Stimulated activated CD8-positive, alpha-beta memory T cell treated with anti-CD3 and anti-CD28 coated beads, Interleukin-2, amount 100 ng/mL, for 1 hour (primary cell): ENCODE results near the gene MIPEP.
"Not testable (repeated sequence)": the region's sequence is repeated elsewhere in the genome, so short reads cannot be mapped to it uniquely, and the experiment has no call there.

Source experiments
- DNase-seq, 2 donors: peaks; one replicate each; pipeline ENCODE4 v3.0.0-alpha.2; 2020; ENCODE audit warnings: low read depth in 2 of 2

The MIPEP gene

GRCh38 chr13:23749288-23749873 lies 139.8 kb downstream of the MIPEP start:
- DNase-seq: no peak

DNA sequence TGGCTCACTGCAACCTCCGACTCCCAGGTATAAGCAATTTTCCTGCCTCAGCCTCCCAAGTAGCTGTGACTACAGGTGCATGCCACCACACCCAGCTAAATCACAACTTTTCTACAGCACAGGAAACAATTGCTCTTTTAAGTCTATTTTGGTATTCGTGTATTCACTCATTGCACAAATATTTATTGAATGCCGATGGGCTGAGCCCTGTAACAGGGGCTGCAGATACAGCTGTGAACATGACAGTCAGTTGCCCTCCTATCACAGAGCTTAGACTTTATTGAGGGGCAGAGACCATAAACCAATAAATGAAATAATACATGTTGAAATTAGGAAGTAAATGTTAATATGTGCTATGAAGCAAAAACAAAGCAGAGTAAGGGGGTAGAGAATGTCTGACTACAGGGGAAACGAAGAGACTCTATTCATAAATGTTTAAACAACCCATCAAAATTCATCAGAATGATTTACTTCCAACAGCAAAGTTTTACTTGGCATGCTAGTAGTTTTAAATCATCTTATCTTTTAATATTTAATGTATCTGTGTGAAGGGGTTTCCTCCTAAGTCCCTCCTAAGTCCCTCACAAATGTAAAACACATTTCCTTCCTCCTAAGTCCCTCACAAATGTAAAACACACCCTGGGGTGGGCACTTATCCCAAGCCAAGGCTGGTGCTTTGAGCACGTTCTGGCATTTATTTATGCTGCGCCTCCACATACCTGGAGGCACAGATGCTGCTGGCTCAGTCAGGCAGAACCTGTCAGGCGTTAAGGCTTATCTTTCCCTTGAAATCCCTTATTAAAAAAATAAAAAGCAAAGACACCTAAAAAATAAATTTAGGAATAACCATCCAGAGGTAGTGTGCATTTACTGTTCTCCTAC lies 140.8 kb downstream of the MIPEP start:
- no peak for DNase-seq

DNA sequence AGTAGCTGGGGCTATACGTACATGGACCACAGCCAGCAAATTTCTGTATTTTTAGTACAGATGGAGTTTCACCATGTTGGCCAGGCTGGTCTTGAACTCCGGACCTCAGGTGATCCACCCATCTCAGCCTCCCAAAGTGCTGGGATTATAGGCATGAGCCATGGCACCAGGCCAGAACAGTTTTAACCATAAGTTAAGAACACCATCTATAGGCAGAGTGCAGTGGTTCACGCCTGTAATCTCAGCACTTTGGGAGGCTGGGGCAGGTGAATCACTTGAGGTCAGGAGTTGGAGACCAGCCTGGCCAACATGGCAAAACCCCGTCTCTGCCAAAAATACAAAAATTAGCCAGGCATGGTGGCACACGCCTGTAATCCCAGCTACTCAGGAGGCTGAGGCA lies 143.1 kb downstream of the MIPEP start:
- DNase-seq: not testable (repeated sequence)

GRCh38 chr13:23744315-23744714 lies 144.9 kb downstream of the MIPEP start:
- DNase-seq: no peak

DNA sequence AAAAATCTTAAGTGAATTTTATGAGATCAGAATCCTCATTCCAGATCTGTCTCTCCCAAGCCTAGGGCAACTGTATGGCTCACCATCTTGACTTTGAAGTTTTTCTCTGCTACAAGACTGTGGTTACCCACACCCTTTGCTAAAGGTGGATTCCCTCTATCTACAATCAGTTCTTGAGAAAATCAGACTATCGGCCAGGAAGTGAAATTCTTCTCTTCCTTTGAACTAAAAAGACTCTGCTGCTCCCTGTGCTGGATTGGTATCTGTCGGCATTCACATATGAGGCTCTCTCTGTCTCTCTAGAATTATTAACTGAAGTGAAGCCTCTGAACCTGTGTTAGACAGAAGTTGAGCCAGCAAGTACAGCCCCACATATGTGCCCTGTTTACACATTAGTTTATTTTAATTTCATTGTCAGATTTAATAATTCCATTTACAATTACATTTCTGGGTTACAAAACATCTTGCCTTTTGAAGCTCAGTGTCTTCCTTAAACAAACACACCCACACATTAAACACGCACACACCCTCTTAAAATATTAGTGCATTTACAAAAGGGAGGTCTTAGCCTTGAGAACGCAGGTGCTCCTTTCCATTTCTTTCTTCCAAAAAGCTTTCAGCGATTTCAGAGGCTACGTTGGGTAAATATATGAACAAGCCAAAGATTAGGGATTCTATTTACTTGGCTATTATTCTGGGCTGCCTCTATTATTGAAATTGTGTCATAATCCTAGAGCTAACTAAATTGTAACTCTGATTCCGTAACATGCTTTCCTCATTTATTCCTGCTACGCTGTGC lies 145.7 kb downstream of the MIPEP start:
- DNase-seq: no peak

DNA sequence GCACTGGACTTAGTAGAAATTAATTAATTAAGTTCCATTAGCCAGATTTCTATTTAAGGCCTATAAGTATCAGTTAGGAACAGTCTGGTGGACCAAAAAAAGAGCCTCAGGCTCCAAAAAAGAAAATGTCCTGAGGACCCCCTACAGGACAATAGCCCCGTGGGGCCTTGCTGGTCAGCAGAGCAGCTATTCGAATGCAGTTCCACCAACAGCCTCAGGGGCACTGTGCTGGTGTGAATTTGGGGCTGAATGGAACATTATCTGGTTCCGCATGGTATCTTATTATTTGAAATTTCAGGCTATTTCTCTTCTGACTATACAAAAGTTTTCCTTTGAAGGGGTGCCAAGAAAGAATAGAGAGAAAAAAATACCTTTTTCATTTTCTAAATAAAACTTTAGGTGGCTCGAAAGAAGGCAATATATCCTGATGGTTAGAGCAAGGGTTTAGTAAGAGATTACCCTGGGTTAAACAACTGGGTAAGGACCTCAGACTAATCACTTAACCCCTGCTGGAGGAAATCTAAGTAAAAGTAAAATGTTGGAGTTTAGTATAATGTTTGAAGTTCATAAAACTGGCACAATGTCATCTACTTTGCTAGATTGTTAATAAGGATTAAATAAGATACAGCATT lies 147.2 kb downstream of the MIPEP start:
- DNase-seq: no peak

GRCh38 chr13:23740002-23740401 lies 149.2 kb downstream of the MIPEP start:
- DNase-seq: no peak

DNA sequence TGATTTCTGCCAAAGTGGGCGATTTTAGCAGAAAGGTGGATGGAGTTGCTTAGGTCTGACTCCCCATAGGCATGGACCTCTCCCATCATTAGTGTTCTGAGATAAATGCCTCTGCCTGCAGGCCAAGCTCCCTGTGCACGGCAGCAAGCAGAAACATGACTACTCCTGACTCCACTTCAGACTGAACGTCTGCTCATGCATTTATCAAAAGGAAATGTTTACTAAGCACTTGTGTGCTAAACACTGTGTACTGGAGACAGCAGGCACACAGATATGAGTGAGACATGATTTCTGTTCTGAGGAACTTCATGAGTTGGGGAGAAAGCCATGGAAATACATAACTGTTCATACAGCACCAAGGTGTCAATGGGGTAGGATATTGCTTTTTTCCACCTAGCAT lies 149.6 kb downstream of the MIPEP start:
- DNase-seq: no peak

GRCh38 chr13:23736541-23736940 lies 152.7 kb downstream of the MIPEP start:
- DNase-seq: no peak

DNA sequence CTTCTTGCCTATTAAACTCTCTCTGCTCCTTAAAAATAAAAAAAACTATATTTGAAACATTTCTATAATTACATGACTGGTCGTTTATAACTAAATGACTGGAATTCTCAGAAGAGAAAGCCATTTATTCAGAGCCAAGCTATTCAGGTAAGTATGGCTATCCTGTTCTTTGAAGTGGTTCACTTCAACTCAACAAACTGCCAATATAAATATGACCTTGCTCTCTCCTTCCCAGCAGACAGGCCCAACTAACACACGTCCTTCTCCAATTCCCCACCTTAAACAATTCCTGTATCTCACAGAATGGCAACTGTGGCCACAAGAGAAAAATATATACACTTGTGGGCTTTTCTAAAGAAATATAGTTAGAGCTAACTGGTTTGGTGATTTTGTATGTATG lies 153.9 kb downstream of the MIPEP start:
- DNase-seq: no peak

DNA sequence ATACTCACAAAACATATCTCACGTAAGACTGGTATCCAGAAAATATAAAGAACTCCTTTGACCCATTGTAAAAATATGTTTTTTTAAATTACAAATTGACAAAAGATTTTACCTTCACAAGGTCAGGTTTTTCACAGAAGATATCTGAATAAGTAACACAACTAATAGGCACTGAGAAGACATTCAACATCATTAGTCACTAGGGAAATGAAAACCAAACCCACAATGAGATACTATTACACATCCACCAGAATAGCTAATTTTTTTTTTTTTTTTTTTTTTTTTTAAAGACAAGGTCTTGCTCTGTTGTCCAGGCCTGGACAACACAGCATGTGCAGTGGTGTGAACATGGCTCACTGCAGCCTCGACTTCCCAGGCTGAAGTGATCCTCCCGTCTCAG lies 157.5 kb downstream of the MIPEP start:
- DNase-seq: no peak

DNA sequence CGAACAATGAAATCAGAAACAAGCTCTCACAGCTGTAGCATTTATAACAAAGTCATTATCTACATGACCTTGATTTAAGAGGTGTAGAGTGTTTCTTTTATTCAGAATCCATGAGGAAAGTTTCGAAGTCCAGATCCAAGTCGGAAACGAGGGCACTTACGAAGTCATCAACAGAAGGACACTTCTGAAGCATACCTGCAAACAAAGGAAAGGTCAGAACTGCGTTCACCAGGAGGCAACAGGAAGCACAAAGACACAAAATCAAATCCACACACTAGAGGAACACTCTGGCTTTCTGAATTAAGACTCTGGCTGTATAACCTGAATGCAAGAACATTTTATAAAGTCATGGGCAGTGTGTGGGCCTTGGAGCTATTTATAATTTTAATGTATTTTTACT lies 158.9 kb downstream of the MIPEP start:
- no peak for DNase-seq

DNA sequence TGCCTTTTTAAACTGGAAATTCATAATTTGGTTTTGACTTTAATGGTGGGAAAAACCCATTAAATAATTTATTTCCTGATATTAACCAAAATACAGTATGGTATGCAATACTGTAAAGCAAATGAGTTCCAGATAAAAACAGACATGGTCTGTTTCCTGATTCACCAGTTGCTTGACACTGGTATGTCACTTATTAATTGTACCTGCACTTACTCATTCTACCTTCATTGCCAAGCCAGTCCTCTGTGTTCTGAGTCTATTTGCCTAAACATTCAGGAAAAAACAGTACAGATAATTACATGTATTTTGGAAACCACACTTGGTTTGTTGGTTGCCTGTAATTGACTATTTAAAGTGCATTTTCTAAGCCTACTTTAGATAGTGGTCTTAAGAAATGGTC lies 159.7 kb downstream of the MIPEP start:
- no peak for DNase-seq

GRCh38 chr13:23728807-23729206 lies 160.4 kb downstream of the MIPEP start:
- no peak for DNase-seq

- no peak for DNase-seq
Observed at GRCh38 chr13:23725922-23726321, 163.3 kb downstream of the MIPEP start.

DNA sequence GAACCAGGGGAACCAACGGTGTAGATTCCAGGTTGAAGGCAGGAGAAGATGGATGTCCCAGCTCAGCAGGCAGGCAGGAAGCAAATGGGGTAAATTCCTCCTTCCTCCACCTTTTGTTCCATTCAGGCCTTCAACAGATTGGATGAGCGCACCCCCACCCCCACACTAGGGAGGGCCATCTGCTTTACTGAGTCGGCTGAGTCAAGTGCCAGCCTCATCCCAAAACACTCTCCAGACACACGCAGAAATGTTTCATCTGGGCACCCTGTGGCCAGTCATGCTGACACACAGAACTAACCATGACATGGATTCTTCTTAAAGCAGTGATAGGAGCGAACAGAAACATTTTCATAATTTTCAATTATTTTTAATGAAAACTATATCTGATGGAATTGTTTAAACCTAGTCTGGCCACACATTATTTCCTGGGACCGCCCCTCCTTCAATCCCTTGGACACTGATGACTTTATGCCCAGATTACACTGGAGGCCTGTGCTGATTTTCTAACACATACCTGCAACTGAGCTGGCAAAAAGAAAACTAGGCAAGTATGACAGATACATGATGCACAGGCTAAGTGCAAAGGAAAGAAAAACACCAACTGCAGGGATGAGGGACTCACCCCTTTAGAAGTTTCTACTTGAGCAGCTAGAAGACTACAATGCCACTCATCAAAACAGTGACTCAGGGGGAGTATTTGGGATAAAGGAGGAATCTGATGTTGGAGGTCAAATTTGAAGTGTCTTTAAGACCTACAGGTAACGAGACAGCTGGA lies 164.8 kb downstream of the MIPEP start:
- no peak for DNase-seq

GRCh38 chr13:23723471-23723870 lies 165.7 kb downstream of the MIPEP start:
- no peak for DNase-seq

GRCh38 chr13:23722726-23723453 lies 166.3 kb downstream of the MIPEP start:
- no peak for DNase-seq

DNA sequence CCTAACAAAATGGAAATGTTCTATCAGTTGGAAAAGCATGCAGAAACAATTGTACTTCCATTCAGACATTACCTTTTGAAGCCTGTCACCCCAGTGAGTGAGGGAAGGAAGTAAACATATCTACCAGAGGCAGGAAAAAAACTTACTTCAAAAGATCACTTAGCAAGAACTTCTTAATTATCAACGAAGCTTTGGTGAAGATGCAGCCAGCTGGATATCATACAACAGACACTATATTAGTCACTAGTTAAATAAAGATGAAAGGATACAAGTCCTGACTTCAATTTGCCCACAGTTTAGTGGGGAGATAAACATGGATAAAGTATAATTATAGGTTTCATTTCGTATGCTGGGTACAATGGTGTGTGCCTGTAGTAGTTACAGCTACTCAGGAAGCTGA lies 170.2 kb downstream of the MIPEP start:
- DNase-seq: no peak

DNA sequence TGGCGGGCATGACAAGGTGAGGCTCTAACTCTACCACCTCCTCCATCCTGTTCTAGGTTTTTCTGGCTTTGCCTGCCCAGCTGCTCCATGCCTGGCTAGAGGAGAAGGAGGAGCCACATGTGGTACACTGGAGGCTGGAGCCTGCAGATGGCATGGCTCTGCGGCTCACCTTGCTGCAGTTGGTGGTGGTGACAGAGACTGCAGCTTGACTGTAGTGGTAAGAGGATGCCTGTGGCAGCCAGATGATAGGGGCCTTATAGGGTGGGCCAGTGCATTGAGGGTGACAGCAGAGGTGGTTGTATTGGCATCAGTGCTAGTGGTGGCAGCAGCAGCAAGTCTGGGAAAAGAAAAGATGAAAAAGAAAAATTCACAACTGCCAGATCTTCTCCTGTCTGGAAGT lies 172.8 kb downstream of the MIPEP start:
- no peak for DNase-seq

GRCh38 chr13:23715762-23716235 lies 173.4 kb downstream of the MIPEP start:
- DNase-seq: no peak
